ENCODE results near the gene CDH12. TPM values are rescaled to one million over a fixed set of nuclear protein-coding genes. Genes with fewer than 3 reads are reported as not detected.
"Not testable (repeated sequence)": the region's sequence is repeated elsewhere in the genome, so short reads cannot be mapped to it uniquely, and the experiment has no call there.

The CDH12 gene
- total RNA-seq, 1 donor from 2014 or later, result not detected

DNA sequence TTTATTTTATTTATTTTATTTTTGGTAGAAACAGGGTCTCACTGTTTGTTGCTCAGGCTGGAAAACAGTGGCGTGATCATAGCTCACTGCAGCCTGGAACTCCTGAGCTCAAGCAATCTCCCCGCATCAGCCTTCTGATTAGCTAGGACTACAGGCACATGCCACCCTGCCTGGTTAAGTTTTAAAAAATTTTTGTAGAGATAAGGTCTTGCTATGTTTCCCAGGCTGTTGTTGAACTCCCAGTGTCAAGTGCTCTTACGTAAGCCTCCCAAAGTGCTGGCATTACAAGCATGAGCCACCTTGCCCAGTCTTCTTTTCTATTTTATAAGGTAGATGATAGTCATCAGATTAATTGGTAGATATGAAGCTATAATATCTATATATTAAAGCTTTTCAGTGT, 382.7 kb downstream of the CDH12 start:
- DNase-seq (ENCODE audit: low read depth, low spot score), result no peak

DNA sequence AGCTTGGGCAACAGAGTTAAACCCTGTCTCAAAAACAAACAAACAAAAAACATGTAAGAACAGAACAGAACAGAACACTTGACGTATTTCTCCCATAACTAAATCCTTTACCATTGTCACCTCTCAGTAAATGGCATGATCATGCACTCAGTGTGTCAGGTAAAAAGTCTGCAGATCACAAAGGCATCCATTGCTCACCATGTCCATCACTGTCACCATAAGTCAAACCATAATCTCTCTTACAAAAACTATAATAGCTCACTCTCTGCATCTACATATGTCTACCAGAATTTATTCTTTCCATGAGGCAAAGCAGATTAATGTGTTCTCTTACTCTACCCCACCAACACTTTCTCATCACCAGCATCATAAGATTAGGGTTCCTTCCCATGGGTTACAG, 387.5 kb downstream of the CDH12 start:
- no peak for DNase-seq (ENCODE audit: low read depth, low spot score)

DNA sequence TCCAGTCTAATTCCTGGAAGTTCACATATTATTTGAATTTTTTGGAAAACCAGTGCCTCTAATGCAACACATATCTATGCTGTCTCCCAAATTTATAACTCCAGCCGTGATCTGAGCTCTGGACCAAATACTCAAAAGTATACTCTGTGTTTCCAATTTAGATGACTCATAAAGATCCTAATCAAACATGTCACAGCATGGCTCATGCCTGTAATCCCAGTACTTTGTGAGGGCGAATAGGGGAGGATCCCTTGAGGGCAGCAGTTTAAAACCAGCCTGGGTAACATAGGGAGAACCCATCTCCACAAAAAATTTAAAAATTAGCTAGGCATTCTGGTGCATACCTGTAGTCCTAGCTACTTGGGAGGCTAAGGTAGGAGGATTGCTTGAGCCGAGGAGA, 388.0 kb downstream of the CDH12 start:
- no peak for DNase-seq (ENCODE audit: low read depth, low spot score)

DNA sequence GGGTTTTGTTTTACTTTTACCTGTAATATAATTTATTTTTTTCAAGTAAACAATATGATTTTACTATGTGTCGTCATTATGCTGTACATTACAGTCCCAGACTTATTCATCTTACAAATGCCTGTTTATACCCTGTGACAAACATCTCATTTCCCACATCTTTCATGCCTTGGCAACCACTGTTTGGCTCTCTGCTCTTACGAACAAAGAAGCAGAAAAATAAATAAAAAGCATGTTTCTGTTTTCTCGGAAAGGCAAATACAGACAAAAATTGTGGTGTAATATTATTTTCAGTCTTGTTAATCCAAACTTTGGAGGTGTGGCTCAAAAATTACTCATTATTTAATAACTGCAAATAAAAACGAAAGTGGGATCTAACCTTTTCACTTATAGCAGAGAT, 393.0 kb downstream of the CDH12 start:
- no peak for DNase-seq (ENCODE audit: low read depth, low spot score)

DNA sequence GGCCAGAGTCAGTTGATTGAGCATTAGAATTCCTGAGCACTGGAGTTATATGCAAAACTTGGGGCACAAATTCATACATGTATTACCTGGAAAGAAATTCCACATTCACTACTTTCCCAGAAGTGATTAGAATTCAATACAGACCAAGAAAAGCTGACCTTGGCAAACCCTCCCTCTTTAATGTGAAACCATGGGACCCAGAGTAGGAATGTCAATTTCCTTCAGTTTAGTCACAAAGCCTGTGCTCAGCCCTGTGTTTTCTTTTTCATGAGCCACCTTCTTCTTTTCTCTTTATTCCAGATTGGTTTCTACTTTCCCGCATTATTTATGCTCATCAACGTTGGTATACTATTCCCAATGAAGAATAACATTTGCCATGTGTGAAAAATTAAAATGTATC, 420.2 kb downstream of the CDH12 start:
- no peak for DNase-seq (ENCODE audit: low read depth, low spot score)

DNA sequence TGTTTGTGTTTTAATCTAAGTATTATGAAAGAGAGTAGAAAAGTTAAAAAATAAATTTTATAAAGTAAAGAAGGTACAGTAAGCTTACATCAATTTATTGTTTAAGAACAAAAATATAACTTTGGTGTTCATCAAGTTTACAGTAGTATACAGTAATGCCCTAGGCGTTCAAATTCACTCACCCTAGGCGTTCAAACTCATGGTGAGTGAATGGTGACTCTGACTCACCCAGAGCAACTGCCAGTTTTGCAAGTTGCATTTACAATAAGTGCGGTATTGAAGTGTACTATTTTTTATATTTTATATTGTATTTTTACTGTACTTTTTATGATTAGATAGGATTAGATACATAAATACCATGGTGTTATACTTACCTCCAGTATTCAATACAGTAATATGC, 421.3 kb downstream of the CDH12 start:
- no peak for DNase-seq (ENCODE audit: low read depth, low spot score)

DNA sequence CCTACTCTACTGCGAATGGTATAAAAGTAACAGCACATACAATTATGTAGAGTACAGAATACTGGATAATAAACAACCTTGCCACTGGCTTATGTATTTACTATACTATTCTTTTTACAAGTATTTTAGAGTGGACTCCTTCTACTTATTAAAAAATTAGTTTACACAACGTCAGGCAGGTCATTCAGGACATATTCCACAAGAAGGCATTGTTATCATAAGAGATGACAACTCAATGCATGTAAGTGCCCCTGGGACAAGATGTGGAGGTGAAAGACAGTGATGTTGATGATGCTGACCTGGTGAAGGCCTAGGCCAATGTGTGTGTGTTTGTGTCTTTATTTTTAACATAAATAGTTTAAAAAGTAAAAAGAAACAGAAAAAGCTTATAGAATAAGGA, 421.7 kb downstream of the CDH12 start:
- no peak for DNase-seq (ENCODE audit: low read depth, low spot score)

DNA sequence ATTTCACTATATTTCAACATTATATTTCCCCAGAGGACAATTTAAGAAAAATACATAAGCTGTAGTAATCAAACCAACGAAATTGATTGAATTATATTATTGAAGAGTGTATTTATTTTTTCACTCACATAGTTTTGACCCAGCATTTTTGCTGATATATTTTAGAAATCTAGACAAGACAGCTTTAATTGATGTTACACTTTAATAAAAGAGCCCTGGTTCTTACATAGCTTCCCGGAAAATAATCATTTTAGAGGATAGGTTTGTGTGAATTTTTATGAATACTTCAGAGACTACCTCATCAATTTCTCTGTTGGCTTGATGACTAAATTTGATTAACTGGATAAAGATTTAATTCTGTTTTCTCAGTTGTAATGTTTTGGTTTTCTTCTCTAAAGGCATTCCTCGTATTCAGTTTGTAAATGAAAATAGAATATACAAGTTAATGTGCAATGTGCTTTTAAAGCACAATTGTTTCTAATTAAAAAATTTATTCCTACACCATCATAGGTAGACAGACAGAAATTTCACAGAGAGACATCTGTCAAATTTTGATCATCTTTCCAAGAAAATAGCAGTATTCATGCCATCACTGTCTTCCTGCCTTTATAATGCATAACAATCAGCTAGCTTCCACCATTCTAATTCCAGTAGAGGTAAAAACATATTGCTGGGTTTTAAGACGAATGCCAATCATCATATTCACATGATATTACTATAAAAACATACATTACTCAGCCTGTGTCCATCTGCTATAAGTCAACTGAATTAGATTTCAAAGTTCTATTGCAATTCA, 441.4 kb downstream of the CDH12 start:
- DNase-seq (ENCODE audit: low read depth, low spot score), result no peak

DNA sequence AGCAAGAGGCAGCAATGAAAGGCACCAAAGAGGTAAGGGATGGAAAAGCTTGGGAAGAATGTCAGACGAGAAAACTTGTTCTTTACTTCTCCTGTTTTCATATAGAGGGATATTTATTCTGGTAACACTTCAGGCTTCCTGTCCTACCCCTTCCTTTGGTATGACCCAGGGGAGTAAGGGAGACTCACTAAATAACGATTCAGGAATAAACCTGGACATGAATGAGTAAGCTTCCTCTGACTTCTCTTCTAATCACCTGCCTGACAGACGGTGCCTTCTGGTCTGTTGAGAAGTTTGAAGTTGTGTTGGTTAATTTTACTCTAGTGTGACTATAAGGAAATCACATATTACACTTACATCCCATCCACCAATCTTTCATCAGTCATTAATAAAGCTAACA, 461.2 kb downstream of the CDH12 start:
- DNase-seq (ENCODE audit: low read depth, low spot score), result no peak

DNA sequence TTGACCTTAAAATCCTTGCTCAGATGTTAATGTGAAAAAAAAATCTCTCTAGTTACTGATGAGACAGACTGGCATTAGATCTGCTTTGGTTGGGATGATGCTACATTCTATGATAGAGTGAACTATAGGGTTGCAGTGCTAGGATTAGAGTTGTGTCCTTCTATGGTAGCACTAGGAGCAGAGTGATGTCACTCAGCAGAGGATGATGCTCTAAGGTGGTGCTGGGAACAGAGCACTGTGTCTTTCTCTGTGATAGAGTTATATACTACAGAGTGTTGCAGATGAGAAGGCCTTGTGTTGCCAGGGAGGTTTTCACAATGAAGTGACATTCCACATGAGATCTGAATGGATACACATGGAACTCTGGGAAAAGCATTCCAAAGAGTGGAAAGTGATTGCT, 462.3 kb downstream of the CDH12 start:
- no peak for DNase-seq (ENCODE audit: low read depth, low spot score)

DNA sequence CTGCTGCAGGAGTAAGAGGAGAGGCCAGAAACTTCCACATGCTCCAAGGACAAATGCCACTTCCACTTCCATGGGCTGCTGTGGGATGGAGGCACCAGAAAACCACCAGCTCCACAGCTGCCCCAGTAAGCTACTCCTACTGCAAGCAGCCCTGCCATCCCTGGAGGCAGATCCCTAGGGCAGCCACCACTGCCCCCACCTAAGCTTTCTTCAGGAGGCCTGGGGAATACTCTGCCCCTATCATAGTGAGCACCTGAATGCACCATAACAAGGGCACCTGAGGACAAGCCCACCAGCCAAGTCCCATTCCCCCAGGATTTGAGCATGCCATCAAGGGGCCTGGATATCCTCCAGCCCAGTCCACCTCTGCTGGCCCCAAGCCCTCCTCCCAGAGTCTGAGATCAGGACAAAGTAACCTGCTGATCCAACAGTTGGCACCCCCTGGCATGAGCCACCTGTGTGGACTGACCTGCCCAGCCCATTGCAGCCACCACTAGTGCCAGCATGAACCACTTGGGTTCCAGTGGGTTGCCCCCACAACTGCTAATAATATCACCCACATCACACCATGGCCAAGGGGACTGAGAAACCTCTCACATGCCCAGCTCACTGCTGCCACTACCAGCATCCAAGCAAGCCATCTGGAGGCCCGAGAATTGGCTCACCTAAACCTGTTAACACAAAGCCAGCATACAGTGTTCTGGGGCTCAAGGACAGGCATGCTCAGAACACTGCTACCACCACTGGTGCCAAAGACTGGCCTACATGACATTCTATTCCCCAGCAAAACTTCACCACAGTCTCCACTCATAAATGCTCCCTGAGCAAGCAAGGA, 480.1 kb downstream of the CDH12 start:
- DNase-seq (ENCODE audit: low read depth, low spot score), result no peak

DNA sequence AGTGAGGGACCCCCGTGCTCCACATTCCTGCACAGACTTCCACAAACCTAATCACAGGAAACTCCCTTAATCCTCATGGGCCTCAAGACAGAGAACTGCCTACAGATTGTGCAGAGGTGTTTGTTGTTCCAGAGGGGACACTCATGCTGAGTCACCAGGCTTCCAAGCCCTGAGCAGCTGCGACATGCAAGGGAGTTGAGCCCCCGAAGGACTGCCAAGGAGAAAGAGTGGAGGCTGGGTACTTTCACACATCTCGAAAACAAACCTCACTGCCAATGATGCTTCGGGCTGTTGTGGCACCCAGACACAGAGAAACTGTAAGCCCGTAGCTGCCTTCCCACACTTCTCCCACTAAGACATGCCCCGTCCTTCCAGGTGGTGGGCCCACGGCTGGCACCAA, 480.8 kb downstream of the CDH12 start:
- DNase-seq (ENCODE audit: low read depth, low spot score), result no peak

DNA sequence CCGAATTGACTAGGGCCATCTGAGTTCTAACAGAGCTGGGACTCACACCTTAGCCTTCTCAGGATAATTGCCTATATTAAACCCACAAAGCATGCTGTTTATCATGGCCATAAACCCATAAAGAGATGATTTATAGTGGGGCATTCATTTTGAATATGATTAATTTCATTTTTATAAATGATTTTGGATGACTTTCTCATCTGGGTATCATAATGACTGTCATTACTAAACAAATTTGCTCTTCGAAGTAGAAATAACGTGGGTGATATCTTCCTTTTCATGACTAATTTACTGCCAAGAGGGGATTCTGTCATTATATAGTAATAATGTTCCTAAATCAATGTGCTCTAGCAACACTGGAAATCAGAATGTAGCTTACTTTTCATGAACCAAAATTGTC, 498.2 kb downstream of the CDH12 start:
- DNase-seq (ENCODE audit: low read depth, low spot score), result no peak

DNA sequence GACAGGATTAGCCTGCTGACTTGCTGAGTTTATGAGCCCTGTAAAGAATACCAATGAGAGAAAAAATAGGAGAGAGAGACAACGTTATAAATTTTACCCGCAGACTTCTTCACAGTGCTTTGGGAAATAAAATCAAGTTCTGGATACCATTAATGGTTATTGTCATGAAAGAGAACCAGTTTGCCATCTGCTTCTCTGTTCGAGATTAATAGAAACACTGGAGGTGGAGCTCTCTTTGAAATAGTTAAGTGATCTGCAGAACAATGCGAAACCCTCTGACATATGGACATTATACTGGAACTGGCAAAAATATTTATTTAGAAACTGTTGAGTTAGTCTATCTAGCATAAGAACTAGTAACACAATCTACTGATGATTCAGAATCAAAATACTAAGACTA, 500.7 kb downstream of the CDH12 start:
- DNase-seq (ENCODE audit: low read depth, low spot score), result no peak

DNA sequence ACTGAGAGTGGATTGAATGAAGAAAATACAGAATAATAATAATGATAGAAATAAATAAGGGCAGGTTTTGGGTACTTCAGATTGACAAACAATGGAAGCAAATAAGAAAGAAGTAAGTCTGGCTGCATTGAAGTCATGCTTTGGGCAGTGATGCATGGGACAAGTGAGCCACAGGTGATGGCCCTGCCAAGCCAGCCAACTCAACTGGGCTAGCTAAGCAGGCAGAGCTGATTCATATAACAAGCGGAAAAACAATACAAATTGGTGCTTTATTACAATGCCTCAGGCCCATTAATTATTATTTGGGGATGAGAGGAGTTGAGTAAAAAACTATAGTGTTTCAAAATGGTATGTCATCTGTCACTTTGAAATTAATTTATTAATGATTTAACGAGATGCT, 502.0 kb downstream of the CDH12 start:
- no peak for DNase-seq (ENCODE audit: low read depth, low spot score)

DNA sequence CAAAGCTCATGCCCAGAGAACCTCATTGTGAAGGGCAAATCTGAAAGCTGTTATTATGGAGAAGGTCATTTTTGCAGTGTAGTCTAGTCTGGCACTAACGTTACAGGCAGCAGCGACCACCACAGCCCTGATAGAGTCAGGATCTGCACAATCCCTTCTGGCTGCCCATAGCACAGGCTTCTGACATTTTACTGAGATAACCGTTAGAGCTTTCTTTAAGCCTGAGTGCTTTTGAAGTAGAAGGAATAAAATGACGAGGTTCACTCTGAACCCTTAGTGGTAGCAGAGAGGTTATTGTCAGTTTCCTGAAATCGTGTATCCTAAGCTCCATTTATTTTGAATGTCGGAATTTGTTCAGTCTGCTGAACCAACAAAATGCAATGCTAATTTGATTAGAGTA, 505.1 kb downstream of the CDH12 start:
- DNase-seq (ENCODE audit: low read depth, low spot score), result no peak

DNA sequence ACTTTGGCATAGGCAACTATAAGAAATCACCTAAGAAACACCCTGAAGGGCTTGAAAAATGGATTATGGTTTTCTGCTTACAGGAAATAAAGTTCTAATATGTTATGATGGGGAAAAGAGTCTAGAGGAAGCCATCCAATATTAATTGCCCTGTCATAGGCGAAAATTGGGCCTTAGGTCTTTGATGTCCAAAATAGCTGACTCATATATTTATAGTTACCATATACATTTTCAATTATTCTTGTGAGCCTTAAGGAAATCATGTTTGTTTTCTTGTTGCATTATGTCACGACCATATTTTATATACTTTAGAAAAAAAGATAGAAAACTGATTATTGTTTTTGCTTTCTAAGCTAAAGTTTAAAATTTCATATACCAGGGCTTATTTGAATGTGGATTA, 509.1 kb downstream of the CDH12 start:
- DNase-seq (ENCODE audit: low read depth, low spot score), result no peak

DNA sequence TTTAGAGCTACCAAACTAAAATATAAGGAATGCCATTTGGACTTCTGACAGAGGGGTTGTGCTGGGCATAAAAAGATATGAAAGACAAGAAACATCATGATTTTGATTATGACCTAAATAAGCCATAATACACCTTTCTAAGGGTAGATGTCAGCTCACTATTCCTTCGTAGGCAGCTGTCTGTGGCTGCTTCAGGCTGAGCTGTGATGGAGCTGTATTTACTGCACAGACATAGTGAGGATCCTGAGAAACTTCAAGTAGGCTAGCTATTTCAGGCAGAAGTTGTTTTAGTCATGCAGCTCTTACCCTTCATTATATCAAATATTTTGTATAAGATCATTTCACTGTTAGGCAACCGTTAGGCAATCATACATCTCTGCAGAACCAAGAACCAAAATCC, 511.7 kb downstream of the CDH12 start:
- no peak for DNase-seq (ENCODE audit: low read depth, low spot score)

DNA sequence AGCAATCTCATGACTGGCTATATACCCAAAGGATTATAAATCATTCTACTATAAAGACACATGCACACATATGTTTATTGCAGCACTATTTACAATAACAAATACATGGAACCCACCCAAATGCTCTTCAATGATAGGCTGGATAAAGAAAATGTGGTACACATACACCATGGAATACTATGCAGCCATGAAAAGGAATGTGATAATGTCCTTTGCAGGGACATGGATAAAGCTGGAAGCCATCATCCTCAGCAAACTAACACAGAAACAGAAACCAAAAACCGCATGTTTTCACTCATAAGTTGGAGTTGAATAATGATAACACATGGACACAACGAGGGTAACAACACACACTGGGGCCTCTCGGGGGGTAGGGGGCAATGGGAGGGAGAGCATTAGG, 520.2 kb downstream of the CDH12 start:
- DNase-seq (ENCODE audit: low read depth, low spot score), result not testable (repeated sequence)

DNA sequence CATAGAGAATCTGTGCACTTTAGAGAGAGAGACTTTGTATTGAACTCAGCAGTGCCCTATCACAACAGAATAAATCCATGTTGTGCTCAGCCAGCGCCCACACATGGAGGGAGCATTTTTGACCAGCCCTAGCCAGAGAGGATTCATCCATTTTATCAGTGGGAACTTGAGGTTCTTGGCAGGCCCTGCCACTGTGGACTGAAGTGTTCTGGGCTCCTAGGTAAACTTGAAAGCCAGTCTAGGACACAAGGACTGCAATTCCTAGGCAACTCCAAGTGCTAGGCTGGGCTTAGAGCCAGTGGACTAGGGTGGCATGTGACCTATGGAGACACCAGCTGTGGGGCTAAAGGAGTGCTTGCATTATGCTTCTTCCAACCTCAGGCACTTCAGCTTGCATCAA, 523.5 kb downstream of the CDH12 start:
- DNase-seq (ENCODE audit: low read depth, low spot score), result no peak

DNA sequence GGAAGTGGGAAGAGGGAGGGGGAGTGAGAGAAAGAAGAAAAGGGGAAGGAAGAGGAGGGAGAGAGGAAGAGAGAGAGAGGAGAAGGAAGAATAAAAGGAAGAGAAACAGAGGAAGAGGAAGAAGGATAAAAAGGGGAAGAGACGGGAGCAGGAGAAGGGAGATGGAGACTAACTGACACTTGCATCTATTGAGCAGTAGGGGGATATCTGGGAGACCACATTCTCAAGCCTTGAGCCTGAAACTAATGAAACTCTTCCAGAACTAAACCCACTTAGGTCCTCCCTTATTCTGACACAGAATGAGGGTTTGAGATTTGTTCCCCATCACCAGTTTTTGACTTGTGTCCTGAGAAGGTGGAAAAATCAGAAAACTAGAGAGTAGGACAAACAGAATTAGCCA, 533.3 kb downstream of the CDH12 start:
- no peak for DNase-seq (ENCODE audit: low read depth, low spot score)

DNA sequence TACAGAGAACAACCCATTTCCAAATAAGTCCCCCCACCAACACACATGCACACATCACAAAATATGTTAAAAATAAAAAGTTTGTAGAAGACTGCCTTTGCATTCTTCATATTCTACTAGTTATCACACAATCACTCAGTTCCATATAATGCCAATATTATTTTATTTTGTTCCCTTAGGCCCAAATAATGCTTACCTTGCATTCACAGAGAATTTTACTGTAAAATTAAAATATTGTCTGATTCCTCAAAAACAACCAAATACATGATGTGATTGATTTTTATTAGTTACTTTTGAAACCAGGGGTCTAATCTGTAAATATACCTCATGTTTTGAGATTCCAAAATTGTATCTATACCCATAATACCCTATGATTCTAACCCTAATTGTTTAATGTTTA, 536.9 kb downstream of the CDH12 start:
- DNase-seq (ENCODE audit: low read depth, low spot score), result no peak

DNA sequence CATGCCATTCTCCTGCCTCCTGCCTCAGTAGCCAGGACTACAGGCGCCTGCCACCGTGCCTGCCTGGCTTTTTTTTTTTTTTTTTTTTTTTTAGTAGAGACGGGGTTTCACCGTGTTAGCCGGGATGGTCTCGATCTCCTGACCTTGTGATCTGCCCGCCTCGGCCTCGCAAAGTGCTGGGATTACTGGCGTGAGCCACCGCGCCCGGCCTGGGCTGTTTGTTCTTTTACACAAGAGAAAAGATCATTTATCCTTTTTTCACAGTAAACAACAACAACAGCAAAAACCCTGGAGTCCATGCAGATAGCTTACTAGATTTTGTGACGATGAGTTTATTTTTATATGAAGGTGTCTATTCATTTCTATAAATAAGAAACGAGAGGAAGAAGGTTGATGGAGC, 538.1 kb downstream of the CDH12 start:
- not testable (repeated sequence) for DNase-seq (ENCODE audit: low read depth, low spot score)

Measured in pulmonary artery endothelial cell (primary cell).